GM10266 (cell line): ENCODE data around the gene WWOX.

ENCODE experiments used
- DNase-seq: peaks from one replicate; pipeline ENCODE4 v3.0.0; 2012; ENCODE audit errors: extremely low spot score
- TF ChIP-seq, protein P1 (sequence below): IDR thresholded peaks from 2 replicates; pipeline ENCODE4 v1.5.1; 2012; ENCODE audit warnings: mild to moderate bottlenecking, low read depth; ENCODE audit not compliant: control insufficient read depth, insufficient read depth; ENCODE audit errors: missing control alignments

Gene WWOX

DNA sequence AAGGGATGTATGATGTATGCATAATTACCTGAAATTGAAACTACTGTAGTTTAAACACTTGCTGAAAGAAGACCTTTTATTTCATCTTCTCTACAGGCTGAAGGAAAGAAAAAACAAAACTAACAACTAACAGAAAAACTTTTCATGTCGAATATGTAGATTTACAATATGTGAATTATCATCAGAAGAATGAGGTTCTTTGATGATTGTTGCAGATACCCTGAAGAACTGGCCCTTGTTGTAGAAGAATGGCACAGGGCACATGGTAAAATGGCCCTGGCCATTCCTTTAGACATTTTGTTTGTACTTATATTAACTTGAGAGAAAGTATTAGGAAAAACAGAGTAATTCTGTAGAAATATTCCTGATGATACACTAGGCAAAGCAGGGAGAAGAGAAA lies 1057.3 kb downstream of the WWOX start:
- TF ChIP-seq, protein P1, sequence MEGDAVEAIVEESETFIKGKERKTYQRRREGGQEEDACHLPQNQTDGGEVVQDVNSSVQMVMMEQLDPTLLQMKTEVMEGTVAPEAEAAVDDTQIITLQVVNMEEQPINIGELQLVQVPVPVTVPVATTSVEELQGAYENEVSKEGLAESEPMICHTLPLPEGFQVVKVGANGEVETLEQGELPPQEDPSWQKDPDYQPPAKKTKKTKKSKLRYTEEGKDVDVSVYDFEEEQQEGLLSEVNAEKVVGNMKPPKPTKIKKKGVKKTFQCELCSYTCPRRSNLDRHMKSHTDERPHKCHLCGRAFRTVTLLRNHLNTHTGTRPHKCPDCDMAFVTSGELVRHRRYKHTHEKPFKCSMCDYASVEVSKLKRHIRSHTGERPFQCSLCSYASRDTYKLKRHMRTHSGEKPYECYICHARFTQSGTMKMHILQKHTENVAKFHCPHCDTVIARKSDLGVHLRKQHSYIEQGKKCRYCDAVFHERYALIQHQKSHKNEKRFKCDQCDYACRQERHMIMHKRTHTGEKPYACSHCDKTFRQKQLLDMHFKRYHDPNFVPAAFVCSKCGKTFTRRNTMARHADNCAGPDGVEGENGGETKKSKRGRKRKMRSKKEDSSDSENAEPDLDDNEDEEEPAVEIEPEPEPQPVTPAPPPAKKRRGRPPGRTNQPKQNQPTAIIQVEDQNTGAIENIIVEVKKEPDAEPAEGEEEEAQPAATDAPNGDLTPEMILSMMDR, result no peak
- DNase-seq, result no peak

DNA sequence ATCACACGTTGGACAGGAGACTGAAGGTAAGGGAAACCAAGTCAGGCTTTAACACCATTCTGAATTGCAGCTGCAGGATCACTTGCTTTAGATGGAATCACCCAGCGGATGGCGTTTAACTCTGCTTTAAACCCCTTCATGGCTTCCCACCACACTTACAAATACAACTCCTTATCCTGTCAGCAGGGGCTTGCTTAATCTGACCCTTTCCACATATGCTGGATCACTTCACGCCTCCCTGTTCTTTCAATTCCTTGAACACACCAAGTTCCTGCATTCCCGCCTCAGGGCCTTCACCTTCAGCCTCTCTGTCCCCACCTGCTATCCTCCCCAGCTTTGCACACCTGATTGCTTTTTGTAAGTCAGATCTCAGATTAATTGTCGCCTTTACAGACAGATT lies 1058.9 kb downstream of the WWOX start:
- TF ChIP-seq, protein P1, result no peak

DNA sequence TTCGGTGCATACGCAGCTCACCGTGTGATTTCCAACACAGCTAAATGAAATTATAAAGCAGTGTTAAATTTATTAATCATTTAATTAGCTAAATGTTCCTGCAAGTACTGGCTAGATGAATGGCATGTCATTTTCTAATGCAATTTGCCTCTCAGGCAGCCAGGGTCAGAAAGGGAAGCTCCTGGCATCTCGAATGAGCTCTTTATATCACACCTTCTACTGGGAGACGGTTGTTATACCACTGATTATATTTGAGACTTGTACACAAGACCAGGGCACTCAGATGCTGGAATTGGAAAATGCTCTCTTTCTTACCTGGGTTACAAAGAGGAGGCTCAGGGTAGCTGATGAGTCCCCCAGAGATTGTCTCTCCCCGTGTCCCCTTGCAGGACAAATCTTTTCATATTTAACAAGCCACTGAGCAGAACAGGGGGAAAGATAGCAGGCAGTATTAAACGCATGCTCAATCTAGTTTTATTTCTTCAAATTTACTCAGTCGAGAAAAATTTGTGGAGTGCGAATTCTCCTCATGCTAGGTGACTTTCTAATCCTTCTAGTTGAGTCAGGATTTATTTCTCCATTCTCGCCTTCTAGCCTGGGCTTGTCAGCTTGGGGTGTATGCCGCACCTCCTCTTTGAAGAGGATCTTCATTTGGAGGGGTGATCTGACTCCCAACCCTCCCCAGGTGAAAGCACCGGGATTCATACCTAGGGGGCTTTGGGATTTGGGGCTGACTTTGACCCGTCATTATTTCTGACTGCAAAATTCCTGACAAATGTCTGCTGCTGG lies 1060.0 kb downstream of the WWOX start:
- no peak for DNase-seq
- TF ChIP-seq, protein P1, result no peak

More for the DNA sequence above, 1058.9 kb downstream of the WWOX start:
- no peak for DNase-seq

DNA sequence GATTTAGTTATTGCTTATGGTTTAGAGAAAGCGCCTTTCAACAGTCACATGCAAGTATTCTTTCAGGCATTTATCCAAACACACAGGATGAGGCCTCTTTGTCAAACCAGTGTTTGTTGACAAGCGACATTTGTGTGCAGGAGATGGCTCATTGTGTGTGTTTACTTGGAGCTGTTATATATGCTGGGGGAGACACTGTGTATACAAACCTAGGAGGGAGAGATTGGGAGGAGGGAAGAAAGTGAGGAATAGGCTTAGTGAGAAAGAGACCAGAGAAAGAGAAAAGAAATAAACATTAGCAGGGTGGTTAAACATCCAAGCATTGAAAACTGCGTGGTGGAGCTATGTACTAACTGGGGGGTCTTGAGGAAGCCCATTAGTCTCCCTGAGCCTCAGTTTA lies 1063.5 kb downstream of the WWOX start:
- DNase-seq, result no peak
- TF ChIP-seq, protein P1, result no peak

DNA sequence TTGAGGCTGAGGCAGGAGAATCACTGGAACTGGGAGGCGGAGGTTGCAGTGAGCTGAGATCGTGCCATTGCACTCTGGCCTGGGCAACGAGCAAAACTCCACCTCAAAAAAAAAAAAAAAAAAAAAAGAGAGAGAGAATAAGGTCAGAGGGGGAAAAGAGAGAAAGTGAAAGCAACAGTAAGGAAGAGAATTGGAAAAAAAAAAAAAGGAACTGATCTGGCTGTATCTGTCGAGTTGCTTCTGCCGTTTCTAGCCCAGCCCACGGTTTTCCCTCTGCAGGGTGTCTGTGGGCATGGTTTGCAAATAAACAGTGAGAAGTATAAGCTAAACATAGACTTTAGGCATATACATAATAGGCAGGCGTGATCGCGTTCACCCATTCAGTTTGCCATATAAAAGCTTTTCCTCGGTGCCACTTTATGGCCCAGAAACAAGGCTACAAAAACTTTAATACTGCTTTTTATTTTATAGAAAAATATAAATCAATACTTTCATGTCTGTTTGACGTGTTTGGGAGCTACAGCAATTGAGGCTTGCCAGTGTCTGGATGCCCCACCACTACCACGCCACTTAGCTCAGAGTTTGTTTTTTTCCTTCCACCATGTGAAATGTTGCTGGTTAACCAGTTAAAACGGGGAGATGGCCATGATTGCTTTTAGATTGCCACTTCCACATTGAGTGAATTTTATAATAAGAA lies 1064.4 kb downstream of the WWOX start:
- DNase-seq, result no peak
- TF ChIP-seq, protein P1, result no peak

DNA sequence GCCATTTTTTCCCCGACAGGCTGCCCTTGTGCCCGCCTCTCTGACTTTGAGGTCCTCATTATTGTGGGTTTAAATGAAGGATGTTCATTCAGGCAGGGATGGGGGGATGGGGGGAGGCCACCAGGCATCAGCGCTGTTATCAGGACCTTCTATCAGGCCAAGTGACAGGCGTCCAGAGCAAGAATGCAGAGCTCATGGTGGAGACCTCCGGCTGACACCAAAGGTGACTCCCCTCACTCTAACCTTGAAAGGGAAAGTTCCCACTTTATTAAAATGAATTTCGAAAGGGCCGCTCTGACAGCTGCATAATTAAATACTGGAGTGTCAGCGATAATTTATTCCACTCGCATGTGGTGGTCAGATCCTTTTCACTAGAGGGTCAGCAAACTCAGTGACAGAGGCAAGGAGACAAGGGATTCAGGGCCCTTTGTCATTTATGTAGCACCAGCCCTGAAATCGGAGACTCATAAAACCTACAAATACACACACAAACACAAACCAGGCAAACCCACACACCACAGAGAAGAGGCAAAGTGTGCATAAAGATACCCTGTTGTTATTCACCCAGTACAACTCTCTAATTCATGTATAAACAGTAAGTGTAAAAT lies 1065.0 kb downstream of the WWOX start:
- DNase-seq, result no peak
- TF ChIP-seq, protein P1, result no peak
